Measurements from ENCODE around the gene AMOTL1. TPM values are rescaled to one million over a fixed set of nuclear protein-coding genes. Genes with fewer than 3 reads are reported as not detected.

The AMOTL1 gene
- total RNA-seq (2014; rRNA removed; shearing (Covaris generic)): 8.8 and 10.1 TPM in 2 replicates
- 3.8 and 4.0 TPM in 2 replicates for polyA plus RNA-seq (2014; cell fraction: nucleus; rRNA removed)

- DNase-seq (ENCODE audit: extremely low read depth, low read depth): peak; percentile 54
Observed at GRCh38 chr11:94767701-94768601, at the start of gene AMOTL1. AMOTL1 (plus strand) TSS chr11:94768356; CDS start chr11:94768512, 156 bp downstream.

- no peak for DNase-seq (ENCODE audit: extremely low read depth, low read depth)
Observed at GRCh38 chr11:94719876-94720275, 48.3 kb upstream of the AMOTL1 start.

GRCh38 chr11:94721565-94722292, 46.4 kb upstream of the AMOTL1 start:
- no peak for DNase-seq (ENCODE audit: extremely low read depth, low read depth)

- DNase-seq (ENCODE audit: extremely low read depth, low read depth): no peak
Observed at GRCh38 chr11:94722735-94723134, 45.4 kb upstream of the AMOTL1 start.

- DNase-seq (ENCODE audit: extremely low read depth, low read depth): no peak
Observed at GRCh38 chr11:94725097-94725496, 43.1 kb upstream of the AMOTL1 start.

- no peak for DNase-seq (ENCODE audit: extremely low read depth, low read depth)
Observed at GRCh38 chr11:94727819-94728218, 40.3 kb upstream of the AMOTL1 start.

- no peak for DNase-seq (ENCODE audit: extremely low read depth, low read depth)
Observed at GRCh38 chr11:94728541-94728940, 39.6 kb upstream of the AMOTL1 start.

GRCh38 chr11:94728966-94729751, 39.0 kb upstream of the AMOTL1 start:
- no peak for DNase-seq (ENCODE audit: extremely low read depth, low read depth)

GRCh38 chr11:94730153-94730552, 38.0 kb upstream of the AMOTL1 start:
- DNase-seq (ENCODE audit: extremely low read depth, low read depth): no peak

- DNase-seq (ENCODE audit: extremely low read depth, low read depth): peak; percentile 53
Observed at GRCh38 chr11:94731880-94732601, 36.1 kb upstream of the AMOTL1 start.

GRCh38 chr11:94732617-94733281, 35.4 kb upstream of the AMOTL1 start:
- peak; percentile 47 for DNase-seq (ENCODE audit: extremely low read depth, low read depth)

- no peak for DNase-seq (ENCODE audit: extremely low read depth, low read depth)
Observed at GRCh38 chr11:94734563-94735275, 33.4 kb upstream of the AMOTL1 start.

GRCh38 chr11:94735907-94736306, 32.2 kb upstream of the AMOTL1 start:
- no peak for DNase-seq (ENCODE audit: extremely low read depth, low read depth)

- DNase-seq (ENCODE audit: extremely low read depth, low read depth): no peak
Observed at GRCh38 chr11:94737171-94737611, 31.0 kb upstream of the AMOTL1 start.

GRCh38 chr11:94738746-94739145, 29.4 kb upstream of the AMOTL1 start:
- DNase-seq (ENCODE audit: extremely low read depth, low read depth): no peak

GRCh38 chr11:94739331-94739730, 28.8 kb upstream of the AMOTL1 start:
- no peak for DNase-seq (ENCODE audit: extremely low read depth, low read depth)

- no peak for DNase-seq (ENCODE audit: extremely low read depth, low read depth)
Observed at GRCh38 chr11:94740083-94741021, 27.8 kb upstream of the AMOTL1 start.

Data from NCI-H460 (cell line).